ENCODE data around the gene PMEL.

GRCh38 chr12:55930771-55931316 lies 35.0 kb downstream of the PMEL start, which contains the start of gene DGKA:
- TF ChIP-seq EP300 (IDR thresholded peaks at IDR 0.05) = no peak
- TF ChIP-seq POLR2A (IDR thresholded peaks at IDR 0.05) = no peak
